SK-N-SH (cell line): ENCODE measurements around the gene DTNA.
"Not testable (repeated sequence)": the region's sequence is repeated elsewhere in the genome, so short reads cannot be mapped to it uniquely, and the experiment has no call there.

Experiments
- EZH2phosphoT487 ChIP-seq: fragments of 200-600 bp; sonication (generic); IDR thresholded peaks from 2 replicates; pipeline ENCODE4 v1.6.1; 2017; ENCODE audit warnings: low read depth, mixed run types, mild to moderate bottlenecking, antibody characterized with exemption, moderate library complexity, borderline replicate concordance
- GABPA ChIP-seq: IDR thresholded peaks from 2 replicates; pipeline ENCODE4 v1.4.0; 2012; ENCODE audit warnings: low read depth, mild to moderate bottlenecking
- POLR2AphosphoS5 ChIP-seq: IDR thresholded peaks from 2 replicates; pipeline ENCODE4 v1.6.1; 2012; ENCODE audit warnings: low read depth, low read length
- TF ChIP-seq, protein P1 (sequence below): fragments of 200-600 bp; sonication (generic); IDR thresholded peaks from 2 replicates; pipeline ENCODE4 v1.6.1; 2017; ENCODE audit warnings: antibody characterized with exemption, mild to moderate bottlenecking, moderate library complexity
- TF ChIP-seq, protein P2 (sequence below): IDR thresholded peaks from 2 replicates; pipeline ENCODE4 v1.6.1; 2012; ENCODE audit warnings: mild to moderate bottlenecking, low read depth, low read length, moderate library complexity

DNA sequence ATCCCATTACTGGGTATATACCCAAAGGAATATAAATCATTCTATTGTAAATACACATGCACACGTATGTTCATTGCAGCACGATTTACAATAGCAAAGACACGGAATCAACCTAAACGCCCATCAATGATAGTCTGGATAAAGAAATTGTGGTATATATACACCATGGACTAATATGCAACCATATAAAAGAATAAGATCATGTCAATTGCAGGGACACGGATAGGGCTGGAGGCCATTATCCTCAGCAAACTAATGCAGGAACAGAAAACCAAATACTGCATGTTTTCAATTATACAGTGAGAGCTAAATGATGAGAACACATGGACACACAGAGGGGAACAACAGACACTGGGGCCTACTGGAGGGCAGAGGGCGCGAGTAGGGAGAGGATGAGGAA, 206.4 kb downstream of the DTNA start:
- TF ChIP-seq, protein P1, sequence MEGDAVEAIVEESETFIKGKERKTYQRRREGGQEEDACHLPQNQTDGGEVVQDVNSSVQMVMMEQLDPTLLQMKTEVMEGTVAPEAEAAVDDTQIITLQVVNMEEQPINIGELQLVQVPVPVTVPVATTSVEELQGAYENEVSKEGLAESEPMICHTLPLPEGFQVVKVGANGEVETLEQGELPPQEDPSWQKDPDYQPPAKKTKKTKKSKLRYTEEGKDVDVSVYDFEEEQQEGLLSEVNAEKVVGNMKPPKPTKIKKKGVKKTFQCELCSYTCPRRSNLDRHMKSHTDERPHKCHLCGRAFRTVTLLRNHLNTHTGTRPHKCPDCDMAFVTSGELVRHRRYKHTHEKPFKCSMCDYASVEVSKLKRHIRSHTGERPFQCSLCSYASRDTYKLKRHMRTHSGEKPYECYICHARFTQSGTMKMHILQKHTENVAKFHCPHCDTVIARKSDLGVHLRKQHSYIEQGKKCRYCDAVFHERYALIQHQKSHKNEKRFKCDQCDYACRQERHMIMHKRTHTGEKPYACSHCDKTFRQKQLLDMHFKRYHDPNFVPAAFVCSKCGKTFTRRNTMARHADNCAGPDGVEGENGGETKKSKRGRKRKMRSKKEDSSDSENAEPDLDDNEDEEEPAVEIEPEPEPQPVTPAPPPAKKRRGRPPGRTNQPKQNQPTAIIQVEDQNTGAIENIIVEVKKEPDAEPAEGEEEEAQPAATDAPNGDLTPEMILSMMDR: not testable (repeated sequence)
- TF ChIP-seq GABPA, POLR2AphosphoS5, EZH2phosphoT487: not testable (repeated sequence)
- TF ChIP-seq, protein P2, sequence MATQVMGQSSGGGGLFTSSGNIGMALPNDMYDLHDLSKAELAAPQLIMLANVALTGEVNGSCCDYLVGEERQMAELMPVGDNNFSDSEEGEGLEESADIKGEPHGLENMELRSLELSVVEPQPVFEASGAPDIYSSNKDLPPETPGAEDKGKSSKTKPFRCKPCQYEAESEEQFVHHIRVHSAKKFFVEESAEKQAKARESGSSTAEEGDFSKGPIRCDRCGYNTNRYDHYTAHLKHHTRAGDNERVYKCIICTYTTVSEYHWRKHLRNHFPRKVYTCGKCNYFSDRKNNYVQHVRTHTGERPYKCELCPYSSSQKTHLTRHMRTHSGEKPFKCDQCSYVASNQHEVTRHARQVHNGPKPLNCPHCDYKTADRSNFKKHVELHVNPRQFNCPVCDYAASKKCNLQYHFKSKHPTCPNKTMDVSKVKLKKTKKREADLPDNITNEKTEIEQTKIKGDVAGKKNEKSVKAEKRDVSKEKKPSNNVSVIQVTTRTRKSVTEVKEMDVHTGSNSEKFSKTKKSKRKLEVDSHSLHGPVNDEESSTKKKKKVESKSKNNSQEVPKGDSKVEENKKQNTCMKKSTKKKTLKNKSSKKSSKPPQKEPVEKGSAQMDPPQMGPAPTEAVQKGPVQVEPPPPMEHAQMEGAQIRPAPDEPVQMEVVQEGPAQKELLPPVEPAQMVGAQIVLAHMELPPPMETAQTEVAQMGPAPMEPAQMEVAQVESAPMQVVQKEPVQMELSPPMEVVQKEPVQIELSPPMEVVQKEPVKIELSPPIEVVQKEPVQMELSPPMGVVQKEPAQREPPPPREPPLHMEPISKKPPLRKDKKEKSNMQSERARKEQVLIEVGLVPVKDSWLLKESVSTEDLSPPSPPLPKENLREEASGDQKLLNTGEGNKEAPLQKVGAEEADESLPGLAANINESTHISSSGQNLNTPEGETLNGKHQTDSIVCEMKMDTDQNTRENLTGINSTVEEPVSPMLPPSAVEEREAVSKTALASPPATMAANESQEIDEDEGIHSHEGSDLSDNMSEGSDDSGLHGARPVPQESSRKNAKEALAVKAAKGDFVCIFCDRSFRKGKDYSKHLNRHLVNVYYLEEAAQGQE: not testable (repeated sequence)
